ENCODE results near the gene ATP6V1B1. TPM values are rescaled to one million over a fixed set of nuclear protein-coding genes. Genes with fewer than 3 reads are reported as not detected.

Gene ATP6V1B1
- total RNA-seq, 8 experiments from 2014 or later, result 0.31 to 6.1 (median 2.1) TPM

- no peak for ATAC-seq (replicated peaks in 6 of 8)
- in situ Hi-C loops (cut with MboI; ENCODE audit: low pct_unique_long_range_greater_than_20kb in 2 of 9, low sequenced_read_pairs in 9 of 9, unreplicated experiment in 9 of 9), result loop anchor here in 4 of 9 experiments (25.0 kb wide), 2 partner anchors 98 to 298 kb away; no protein-coding TSS in a partner anchor
Measured at GRCh38 chr2:70959851-70960832, 24.4 kb downstream of the ATP6V1B1 start.

DNA sequence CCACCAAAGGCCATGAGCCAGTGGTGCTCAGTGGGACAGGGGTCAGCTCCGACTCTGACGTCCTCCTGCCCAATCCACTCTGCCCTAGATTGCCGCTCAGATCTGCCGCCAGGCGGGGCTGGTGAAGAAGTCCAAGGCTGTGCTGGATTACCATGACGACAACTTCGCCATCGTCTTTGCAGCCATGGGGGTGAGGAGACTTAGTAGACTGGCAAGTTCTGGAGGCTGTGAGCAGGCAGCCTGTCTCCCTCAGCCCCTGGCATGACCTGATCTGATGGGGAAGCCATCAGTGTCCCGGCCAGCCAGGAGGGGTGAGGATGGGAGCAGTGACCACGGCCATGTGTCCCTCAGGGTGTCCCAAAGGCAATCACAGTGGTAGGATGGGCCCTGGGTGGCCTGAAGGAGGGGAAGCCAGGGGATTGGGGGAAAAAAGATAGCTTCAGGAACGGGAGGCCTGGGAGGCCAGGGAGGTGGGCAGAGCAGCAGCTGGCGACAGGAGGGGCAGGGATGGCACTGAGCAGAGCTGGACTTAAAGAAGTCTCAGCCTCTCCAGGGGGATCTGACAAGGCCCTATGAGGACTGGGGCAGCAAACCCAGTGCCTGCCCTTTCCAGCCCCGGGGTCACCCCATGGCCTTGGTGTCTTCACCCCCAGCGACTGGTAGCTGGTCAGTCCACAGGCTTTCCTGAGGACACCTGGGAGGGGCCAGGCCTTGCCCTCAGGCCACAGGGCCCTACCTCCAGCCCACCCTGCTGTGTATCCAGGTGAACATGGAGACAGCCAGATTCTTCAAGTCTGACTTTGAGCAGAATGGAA, 25.3 kb downstream of the ATP6V1B1 start:
- Histone ChIP-seq H3K4me1 (replicated peaks in 1 of 2) (no peaks in the 10 kb centered on the region), H3K4me3 (no peak overlapping the region), H3K27ac (no peak overlapping the region)
- in situ Hi-C loops (cut with MboI; ENCODE audit: low pct_unique_long_range_greater_than_20kb in 2 of 9, low sequenced_read_pairs in 9 of 9, unreplicated experiment in 9 of 9), result loop anchor here in 4 of 9 experiments (25.0 kb wide), 2 partner anchors 99 to 299 kb away; no protein-coding TSS in a partner anchor
- WGBS, 10 experiments, result 67 to 100% (median 81%) methylated on average over 1 to 9 of the region's 14 CpGs; no CpG with 5 or more reads in 7 of the 10 experiments
- no peak for ATAC-seq (replicated peaks in 6 of 8)

More at GRCh38 chr2:70959851-70960832, 24.4 kb downstream of the ATP6V1B1 start:
- Histone ChIP-seq H3K4me1 (replicated peaks in 1 of 2) (no peaks in the 10 kb centered on the region), H3K4me3 (no peak overlapping the region), H3K27ac (no peak overlapping the region)
- WGBS, 10 experiments, result 80 to 100% (median 91%) methylated on average over 1 to 5 of the region's 17 CpGs; no CpG with 5 or more reads in 5 of the 10 experiments

GRCh38 chr2:70961648-70961994, 25.9 kb downstream of the ATP6V1B1 start:
- no peak overlapping the region for H3K4me3 ChIP-seq
- H3K27ac ChIP-seq, result no peak overlapping the region
- no peak for ATAC-seq (replicated peaks in 6 of 8)
- in situ Hi-C loops (cut with MboI; ENCODE audit: low pct_unique_long_range_greater_than_20kb in 2 of 9, low sequenced_read_pairs in 9 of 9, unreplicated experiment in 9 of 9), result loop anchor here in 4 of 9 experiments (25.0 kb wide), 2 partner anchors 99 to 299 kb away; no protein-coding TSS in a partner anchor
- 50 to 80% (median 71%) methylated on average over 1 to 3 of the region's 4 CpGs; no CpG with 5 or more reads in 5 of the 10 experiments for WGBS, 10 experiments
- no peaks in the 10 kb centered on the region for H3K4me1 ChIP-seq (replicated peaks in 1 of 2)

DNA sequence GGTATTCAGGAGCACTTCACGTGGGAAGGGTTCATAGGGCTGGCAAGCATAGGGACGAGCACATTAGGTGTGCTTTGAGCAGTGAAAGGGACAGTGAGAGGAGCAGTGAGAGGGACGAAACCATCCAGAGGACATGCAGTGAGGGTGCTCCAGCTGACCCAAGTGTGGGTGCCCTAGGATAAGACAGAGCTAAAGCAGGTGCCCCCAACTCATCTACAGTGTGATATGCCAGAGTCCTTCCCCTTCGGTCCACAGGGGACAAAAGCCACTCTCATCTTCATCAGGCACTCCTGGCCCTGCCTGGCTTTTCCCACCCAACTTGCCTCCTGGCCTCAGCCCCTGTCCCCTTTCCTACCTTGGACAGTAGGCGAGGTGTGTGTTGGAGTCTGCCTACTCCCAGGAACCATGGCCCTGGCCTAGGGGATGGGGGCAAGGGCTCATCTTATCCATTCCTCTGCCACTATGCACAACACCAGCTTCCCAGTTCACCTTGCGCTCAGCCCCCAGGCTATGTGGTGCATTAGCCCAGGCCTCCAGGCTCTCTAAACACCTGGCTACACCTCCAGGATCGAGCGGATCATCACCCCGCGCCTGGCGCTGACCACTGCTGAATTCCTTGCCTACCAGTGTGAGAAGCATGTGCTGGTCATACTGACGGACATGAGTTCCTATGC, 26.6 kb downstream of the ATP6V1B1 start:
- no peak overlapping the region for H3K4me3 ChIP-seq
- in situ Hi-C loops (cut with MboI; ENCODE audit: low pct_unique_long_range_greater_than_20kb in 2 of 9, low sequenced_read_pairs in 9 of 9, unreplicated experiment in 9 of 9), result loop anchor here in 4 of 9 experiments (25.0 kb wide), 2 partner anchors 100 to 300 kb away; no protein-coding TSS in a partner anchor
- 40 to 100% (median 61%) methylated on average over 1 to 9 of the region's 12 CpGs; no CpG with 5 or more reads in 4 of the 10 experiments for WGBS, 10 experiments
- no peak for ATAC-seq (replicated peaks in 6 of 8)
- H3K27ac ChIP-seq, result no peak overlapping the region
- no peaks in the 10 kb centered on the region for H3K4me1 ChIP-seq (replicated peaks in 1 of 2)

- in situ Hi-C loops (cut with MboI; ENCODE audit: low pct_unique_long_range_greater_than_20kb in 2 of 9, low sequenced_read_pairs in 9 of 9, unreplicated experiment in 9 of 9), result loop anchor here in 4 of 9 experiments (25.0 kb wide), 2 partner anchors 101 to 301 kb away; no protein-coding TSS in a partner anchor
- H3K4me3 ChIP-seq, result no peak overlapping the region
- no peak overlapping the region for H3K27ac ChIP-seq
- ATAC-seq (replicated peaks in 6 of 8), result no peak
- H3K4me1 ChIP-seq (replicated peaks in 1 of 2), result no peaks in the 10 kb centered on the region
- WGBS, 10 experiments, result 0 to 100% (median 50%) methylated on average over 1 to 5 of the region's 18 CpGs; no CpG with 5 or more reads in 5 of the 10 experiments
Measured at GRCh38 chr2:70962885-70963878, 27.5 kb downstream of the ATP6V1B1 start.

- 64 to 100% (median 80%) methylated on average over 1 to 4 of the region's 4 CpGs; no CpG with 5 or more reads in 4 of the 10 experiments for WGBS, 10 experiments
- Histone ChIP-seq H3K4me3 (no peak overlapping the region), H3K4me1 (replicated peaks in 1 of 2) (no peaks in the 10 kb centered on the region), H3K27ac (no peak overlapping the region)
- in situ Hi-C loops (cut with MboI; ENCODE audit: low pct_unique_long_range_greater_than_20kb in 2 of 9, low sequenced_read_pairs in 9 of 9, unreplicated experiment in 9 of 9), result loop anchor here in 4 of 9 experiments (25.0 kb wide), 2 partner anchors 102 to 302 kb away; no protein-coding TSS in a partner anchor
- no peak for ATAC-seq (replicated peaks in 6 of 8)
Measured at GRCh38 chr2:70964133-70964532, 28.4 kb downstream of the ATP6V1B1 start.

GRCh38 chr2:70964596-70965386, 29.1 kb downstream of the ATP6V1B1 start:
- H3K27ac ChIP-seq, result no peak overlapping the region
- in situ Hi-C loops (cut with MboI; ENCODE audit: low pct_unique_long_range_greater_than_20kb in 2 of 9, low sequenced_read_pairs in 9 of 9, unreplicated experiment in 9 of 9), result loop anchor here in 4 of 9 experiments (25.0 kb wide), 2 partner anchors 102 to 302 kb away; no protein-coding TSS in a partner anchor
- ATAC-seq (replicated peaks in 6 of 8), result peak; percentile 83 to 99 (median 96)
- H3K4me3 ChIP-seq, result peak overlapping the region; percentile 25 to 41 (median 35)
- WGBS, 10 experiments, result 0 to 67% (median 4%) methylated on average over 1 to 14 of the region's 59 CpGs; no CpG with 5 or more reads in 1 of the 10 experiments
- H3K4me1 ChIP-seq (replicated peaks in 1 of 2), result no peaks in the 10 kb centered on the region

DNA sequence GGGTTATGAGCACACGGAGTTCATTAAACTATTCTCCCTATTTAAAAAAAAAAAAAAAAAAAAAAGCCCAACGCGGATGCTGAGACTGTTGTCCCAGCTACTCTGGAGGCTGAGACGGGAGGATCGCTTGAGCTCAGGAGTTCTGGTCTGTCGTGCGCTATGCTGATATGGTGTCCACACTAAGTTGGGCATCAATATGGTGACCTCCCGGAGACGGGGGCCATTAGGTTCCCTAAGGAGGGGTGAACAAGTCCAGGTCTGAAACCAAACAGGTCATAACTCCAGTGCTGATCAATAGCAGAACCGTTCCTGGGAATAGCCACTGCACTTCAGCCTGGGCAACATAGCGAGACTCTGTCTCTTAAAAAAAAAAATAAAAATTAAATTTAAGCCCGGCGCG, 29.8 kb downstream of the ATP6V1B1 start:
- in situ Hi-C loops (cut with MboI; ENCODE audit: low pct_unique_long_range_greater_than_20kb in 2 of 9, low sequenced_read_pairs in 9 of 9, unreplicated experiment in 9 of 9), result loop anchor here in 4 of 9 experiments (25.0 kb wide), 2 partner anchors 103 to 303 kb away; no protein-coding TSS in a partner anchor

GRCh38 chr2:70966681-70967080, 31.0 kb downstream of the ATP6V1B1 start:
- ATAC-seq (replicated peaks in 6 of 8), result no peak
- H3K27ac ChIP-seq, result no peak overlapping the region
- in situ Hi-C loops (cut with MboI; ENCODE audit: low pct_unique_long_range_greater_than_20kb in 2 of 9, low sequenced_read_pairs in 9 of 9, unreplicated experiment in 9 of 9), result loop anchor here in 4 of 9 experiments (25.0 kb wide), 2 partner anchors 104 to 304 kb away; no protein-coding TSS in a partner anchor
- H3K4me1 ChIP-seq (replicated peaks in 1 of 2), result no peaks in the 10 kb centered on the region
- no peak overlapping the region for H3K4me3 ChIP-seq
- 44 to 100% (median 79%) methylated on average over 1 to 4 of the region's 4 CpGs; no CpG with 5 or more reads in 4 of the 10 experiments for WGBS, 10 experiments

More for the DNA sequence above, 29.8 kb downstream of the ATP6V1B1 start:
- Histone ChIP-seq H3K4me3 (no peak overlapping the region), H3K27ac (no peak overlapping the region), H3K4me1 (replicated peaks in 1 of 2) (no peaks in the 10 kb centered on the region)
- WGBS, 10 experiments, result 24 to 87% (median 70%) methylated on average over 3 to 12 of the region's 14 CpGs; no CpG with 5 or more reads in 1 of the 10 experiments
- ATAC-seq (replicated peaks in 6 of 8), result no peak

DNA sequence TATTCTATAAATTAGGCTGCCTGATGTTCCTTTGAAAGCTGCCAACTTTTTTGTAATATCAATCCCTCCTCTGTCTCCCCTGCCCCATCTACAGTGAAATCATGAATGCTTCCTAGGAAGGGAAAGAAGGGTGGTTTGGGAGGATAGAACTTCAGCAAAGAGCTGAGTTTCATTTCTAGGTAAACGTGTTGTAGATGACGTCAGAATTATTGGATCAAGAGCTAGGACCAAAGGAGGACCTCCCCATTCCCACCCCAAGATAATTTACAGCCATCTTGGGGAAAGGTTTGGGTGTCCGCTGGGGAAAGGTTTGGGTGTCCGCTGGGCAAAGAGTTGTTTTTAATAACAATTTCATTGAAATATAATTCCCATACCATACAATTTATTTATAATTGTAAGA, 31.5 kb downstream of the ATP6V1B1 start:
- 45 to 71% (median 55%) methylated on average over 1 to 4 of the region's 4 CpGs; no CpG with 5 or more reads in 2 of the 10 experiments for WGBS, 10 experiments
- Histone ChIP-seq H3K4me3 (no peak overlapping the region), H3K4me1 (replicated peaks in 1 of 2) (no peaks in the 10 kb centered on the region), H3K27ac (no peak overlapping the region)
- in situ Hi-C loops (cut with MboI; ENCODE audit: low pct_unique_long_range_greater_than_20kb in 2 of 9, low sequenced_read_pairs in 9 of 9, unreplicated experiment in 9 of 9), result loop anchor here in 4 of 9 experiments (25.0 kb wide), 2 partner anchors 105 to 305 kb away; no protein-coding TSS in a partner anchor
- no peak for ATAC-seq (replicated peaks in 6 of 8)
